GM06990 (cell line): ENCODE data around the gene FANCE.

Experiments
- DNase-seq: peaks from one replicate; pipeline ENCODE4 v3.0.0-alpha.2; 2011; ENCODE audit not compliant: insufficient read length; ENCODE audit errors: extremely low read depth
- H3K27me3 ChIP-seq: replicated peaks from 2 replicates; pipeline ENCODE4 v1.6.0; 2011; ENCODE audit warnings: low read length; ENCODE audit not compliant: control insufficient read depth, insufficient read depth
- H3K36me3 ChIP-seq: 2 replicates; pipeline ENCODE4 v1.5.1; 2011; ENCODE audit warnings: low read length; ENCODE audit not compliant: control insufficient read depth, insufficient read depth
- H3K4me3 ChIP-seq: replicated peaks from 2 replicates; pipeline ENCODE4 v1.5.1; 2011; ENCODE audit warnings: low read depth, mild to moderate bottlenecking, control low read depth, low read length
- TF ChIP-seq, protein P1 (sequence below): IDR thresholded peaks from 2 replicates; pipeline ENCODE4 v1.5.1; 2011; ENCODE audit warnings: low read length, control low read depth, mild to moderate bottlenecking, inconsistent platforms; ENCODE audit not compliant: insufficient read depth, poor library complexity, severe bottlenecking

Gene FANCE

GRCh38 chr6:35475573-35475972 lies 23.4 kb downstream of the FANCE start:
- no peaks in the 10 kb centered on the region for H3K27me3 ChIP-seq
- H3K4me3 ChIP-seq, result no peak overlapping the region
- H3K36me3 ChIP-seq, result peaks cover 11% of the 10 kb centered on the region
- peak; percentile 46 for DNase-seq
- TF ChIP-seq, protein P1, sequence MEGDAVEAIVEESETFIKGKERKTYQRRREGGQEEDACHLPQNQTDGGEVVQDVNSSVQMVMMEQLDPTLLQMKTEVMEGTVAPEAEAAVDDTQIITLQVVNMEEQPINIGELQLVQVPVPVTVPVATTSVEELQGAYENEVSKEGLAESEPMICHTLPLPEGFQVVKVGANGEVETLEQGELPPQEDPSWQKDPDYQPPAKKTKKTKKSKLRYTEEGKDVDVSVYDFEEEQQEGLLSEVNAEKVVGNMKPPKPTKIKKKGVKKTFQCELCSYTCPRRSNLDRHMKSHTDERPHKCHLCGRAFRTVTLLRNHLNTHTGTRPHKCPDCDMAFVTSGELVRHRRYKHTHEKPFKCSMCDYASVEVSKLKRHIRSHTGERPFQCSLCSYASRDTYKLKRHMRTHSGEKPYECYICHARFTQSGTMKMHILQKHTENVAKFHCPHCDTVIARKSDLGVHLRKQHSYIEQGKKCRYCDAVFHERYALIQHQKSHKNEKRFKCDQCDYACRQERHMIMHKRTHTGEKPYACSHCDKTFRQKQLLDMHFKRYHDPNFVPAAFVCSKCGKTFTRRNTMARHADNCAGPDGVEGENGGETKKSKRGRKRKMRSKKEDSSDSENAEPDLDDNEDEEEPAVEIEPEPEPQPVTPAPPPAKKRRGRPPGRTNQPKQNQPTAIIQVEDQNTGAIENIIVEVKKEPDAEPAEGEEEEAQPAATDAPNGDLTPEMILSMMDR, result no peak

GRCh38 chr6:35476004-35476403 lies 23.9 kb downstream of the FANCE start:
- Histone ChIP-seq H3K4me3 (no peak overlapping the region), H3K36me3 (peaks cover 10% of the 10 kb centered on the region), H3K27me3 (no peaks in the 10 kb centered on the region)
- TF ChIP-seq, protein P1, result no peak
- no peak for DNase-seq

DNA sequence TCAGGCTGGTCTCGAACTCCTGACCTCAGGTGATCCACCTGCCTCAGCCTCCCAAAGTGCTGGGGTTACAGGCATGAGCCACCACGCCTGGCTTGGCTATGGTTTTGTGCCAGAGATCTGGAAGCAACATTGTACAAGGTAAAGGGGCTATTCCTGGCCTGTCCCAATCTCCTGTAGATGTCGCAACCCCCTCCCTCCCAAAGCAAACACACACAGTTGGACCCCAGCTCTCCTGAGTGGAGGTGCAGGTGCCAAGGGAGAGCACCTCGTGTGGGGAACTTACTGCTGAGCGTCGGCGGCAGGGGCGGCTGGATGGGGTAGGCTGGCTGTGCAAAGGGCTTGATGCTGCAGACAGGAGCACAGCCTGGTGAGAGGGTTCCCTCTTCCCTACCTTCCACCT lies 24.9 kb downstream of the FANCE start:
- TF ChIP-seq, protein P1, result no peak
- DNase-seq, result no peak
- peaks cover 6% of the 10 kb centered on the region for H3K36me3 ChIP-seq

DNA sequence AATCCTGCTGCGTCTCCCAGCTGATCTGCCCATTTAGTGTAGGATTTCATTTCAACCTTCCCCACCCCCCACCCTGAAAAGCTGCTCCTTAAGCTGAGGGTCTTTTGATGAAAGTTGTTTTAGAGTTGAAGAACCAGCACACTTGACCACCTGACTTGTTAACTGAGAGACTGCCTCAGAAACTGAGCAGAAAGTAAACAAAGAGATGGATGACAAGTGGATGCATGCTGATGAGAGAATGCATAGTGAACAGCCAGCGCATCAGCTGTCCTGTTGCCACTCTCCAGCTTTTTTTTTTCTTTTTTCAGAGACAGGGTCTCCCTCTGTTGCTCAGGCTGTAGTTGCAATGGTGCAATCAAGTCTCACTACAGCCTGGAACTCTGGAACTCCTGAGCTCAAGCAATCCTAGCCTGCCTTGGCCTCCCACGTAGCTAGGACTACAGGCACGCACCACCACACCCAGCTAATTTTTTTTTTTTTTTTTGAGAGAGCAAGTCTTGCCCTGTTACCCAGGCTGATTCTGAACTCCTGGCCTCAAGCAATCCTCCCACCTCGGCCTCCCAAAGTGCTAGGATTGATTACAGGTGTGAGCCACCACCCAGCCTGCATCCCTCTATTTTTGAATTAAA lies 25.5 kb downstream of the FANCE start:
- Histone ChIP-seq H3K4me3 (no peak overlapping the region), H3K36me3 (peaks cover 6% of the 10 kb centered on the region), H3K27me3 (no peaks in the 10 kb centered on the region)
- TF ChIP-seq, protein P1, result no peak
- no peak for DNase-seq

More for the DNA sequence above, 24.9 kb downstream of the FANCE start:
- no peak overlapping the region for H3K4me3 ChIP-seq
- no peaks in the 10 kb centered on the region for H3K27me3 ChIP-seq

DNA sequence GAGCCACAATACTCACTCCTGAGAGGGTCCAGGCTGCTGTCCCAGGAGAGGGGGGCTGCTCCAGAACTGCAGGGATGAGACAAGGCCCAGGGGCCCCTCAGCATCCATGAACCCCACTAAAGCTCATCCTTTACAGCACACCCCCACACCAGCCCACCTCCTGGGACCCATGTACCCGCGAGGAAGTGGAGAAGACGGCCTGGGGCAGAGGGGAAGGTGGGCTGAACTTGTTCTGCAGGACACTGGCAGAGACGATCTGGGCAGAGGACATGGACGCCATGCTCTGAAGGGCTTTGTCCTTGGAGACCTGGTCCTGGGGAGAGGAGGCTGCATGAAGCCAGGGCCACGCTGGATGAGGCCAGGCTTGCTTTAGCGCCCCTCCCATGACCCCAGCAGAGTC lies 26.1 kb downstream of the FANCE start:
- Histone ChIP-seq H3K36me3 (peaks cover 2% of the 10 kb centered on the region), H3K27me3 (no peaks in the 10 kb centered on the region), H3K4me3 (no peak overlapping the region)
- TF ChIP-seq, protein P1, result no peak
- no peak for DNase-seq

- TF ChIP-seq, protein P1, result no peak
- Histone ChIP-seq H3K27me3 (no peaks in the 10 kb centered on the region; the same call in 1 of the 2 replicates), H3K4me3 (no peak overlapping the region), H3K36me3 (no peaks in the 10 kb centered on the region; the same call in 1 of the 2 replicates)
- no peak for DNase-seq
Observed at GRCh38 chr6:35480176-35480575, 28.0 kb downstream of the FANCE start.
